ENCODE measurements around the gene GAB2. TPM values are rescaled to one million over a fixed set of nuclear protein-coding genes. Genes with fewer than 3 reads are reported as not detected.
"Not testable (repeated sequence)": the region's sequence is repeated elsewhere in the genome, so short reads cannot be mapped to it uniquely, and the experiment has no call there.

Gene GAB2
- total RNA-seq, 1 donor from 2014 or later = 63.3 TPM

DNA sequence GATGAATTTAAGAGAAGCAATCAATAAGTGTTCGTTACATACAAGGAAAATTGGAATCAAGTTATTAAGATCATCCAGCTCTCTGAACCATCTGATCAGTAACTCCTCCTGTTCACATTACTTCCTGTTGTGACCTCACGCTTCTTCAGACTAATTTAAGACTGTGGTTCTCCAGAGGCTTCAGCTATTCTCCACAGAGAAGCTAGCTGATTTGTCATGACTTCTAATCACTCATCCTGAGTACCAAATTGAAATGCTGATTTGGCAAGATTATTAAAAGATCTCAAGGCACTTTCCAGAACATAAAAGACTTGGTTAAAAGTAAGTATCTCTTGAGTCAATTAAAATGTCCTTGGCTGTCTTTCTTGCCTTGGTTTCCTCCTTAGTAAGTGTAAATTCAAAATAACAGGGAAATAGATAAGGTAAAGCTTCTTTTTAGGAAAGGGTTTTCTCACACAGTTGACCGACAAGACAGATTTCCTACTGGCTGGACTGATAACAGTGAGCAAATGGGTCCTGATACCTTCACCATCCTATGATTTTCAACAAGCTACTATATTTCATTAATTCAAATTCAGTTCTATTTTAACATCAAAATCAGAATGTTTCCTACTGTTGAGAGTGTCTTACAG is 38.5 kb downstream of the GAB2 start:
- DNase-seq (ENCODE audit: low spot score) (no peak), ATAC-seq (no peak)
- intact Hi-C loops (cut with DNase I) = no loop called here

DNA sequence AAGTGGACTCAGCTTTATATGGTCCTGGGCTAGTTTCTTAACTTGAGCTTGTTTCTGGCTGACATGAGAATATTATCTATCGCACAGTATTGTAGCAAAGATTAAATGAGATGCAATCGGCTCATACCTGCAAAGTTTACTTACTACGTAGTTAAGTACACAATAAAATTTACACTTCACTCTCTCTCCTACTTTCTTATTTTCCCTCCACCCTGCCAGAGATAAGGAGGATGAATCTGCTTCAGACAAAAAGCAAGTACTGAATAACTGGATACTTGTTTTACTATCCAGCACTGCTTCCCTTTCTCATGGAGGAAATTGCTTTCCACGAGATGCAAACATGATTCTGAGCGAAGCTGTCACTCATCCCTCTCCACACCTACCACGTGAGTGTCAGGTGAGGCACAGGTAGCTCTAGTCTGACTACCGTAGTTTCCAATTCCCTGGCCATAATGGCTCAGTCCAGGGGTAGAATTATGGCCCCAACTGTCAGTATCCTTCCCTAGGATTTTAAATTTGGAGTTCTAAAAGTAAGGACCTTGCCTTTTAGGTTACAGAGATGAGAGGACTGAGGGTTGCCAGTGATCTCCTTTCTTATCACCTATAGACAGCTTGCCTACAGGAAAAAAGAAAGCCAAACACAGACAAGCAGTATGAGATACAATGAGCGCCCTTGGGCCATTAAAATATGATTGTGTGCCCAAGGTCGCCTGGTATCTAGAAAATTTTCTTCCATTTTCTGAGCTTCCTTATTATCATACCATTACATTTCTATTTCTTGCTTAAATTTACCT is 39.8 kb downstream of the GAB2 start:
- ATAC-seq (no peak), DNase-seq (ENCODE audit: low spot score) (no peak)
- intact Hi-C loops (cut with DNase I) = no loop called here

DNA sequence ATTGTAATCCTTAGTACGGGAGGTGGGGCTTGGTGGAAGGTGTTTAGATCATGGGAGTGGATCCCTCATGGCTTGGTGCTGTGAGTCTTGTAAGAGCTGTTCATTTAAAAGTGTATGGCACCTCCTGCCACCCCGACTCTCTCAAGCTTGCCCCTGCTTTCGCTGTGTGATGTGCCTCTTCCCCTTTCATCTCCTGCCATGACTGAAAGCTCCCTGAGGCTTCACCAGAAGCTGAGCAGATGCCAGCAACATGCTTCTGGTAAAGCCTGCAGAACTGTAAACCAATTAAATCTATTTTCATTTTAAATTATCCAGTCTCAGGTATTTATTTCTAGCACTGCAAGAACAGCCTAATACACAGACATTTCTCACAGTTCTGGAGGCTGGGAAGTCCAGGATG is 40.8 kb downstream of the GAB2 start:
- DNase-seq (ENCODE audit: low spot score) (no peak), ATAC-seq (no peak)
- intact Hi-C loops (cut with DNase I) = no loop called here

DNA sequence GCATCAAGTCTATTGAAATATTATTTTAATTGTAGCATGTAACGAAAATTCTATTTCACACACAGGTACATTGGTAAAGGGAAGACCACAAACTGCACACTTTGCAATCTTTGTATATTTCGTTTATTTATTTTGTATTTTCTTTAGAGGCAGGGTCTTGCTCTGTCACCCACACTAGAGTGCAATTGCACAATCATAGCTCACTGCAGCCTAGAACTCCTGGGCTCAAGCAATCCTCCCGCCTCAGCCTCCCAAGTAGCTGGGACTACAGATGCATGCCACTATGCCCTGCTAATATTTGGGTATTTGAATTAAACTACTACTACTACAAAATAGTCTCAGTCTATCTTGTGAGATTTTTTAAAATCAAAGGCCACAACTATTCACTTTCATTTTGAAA is 42.7 kb downstream of the GAB2 start:
- intact Hi-C loops (cut with DNase I) = no loop called here
- DNase-seq (ENCODE audit: low spot score) (no peak), ATAC-seq (no peak)

DNA sequence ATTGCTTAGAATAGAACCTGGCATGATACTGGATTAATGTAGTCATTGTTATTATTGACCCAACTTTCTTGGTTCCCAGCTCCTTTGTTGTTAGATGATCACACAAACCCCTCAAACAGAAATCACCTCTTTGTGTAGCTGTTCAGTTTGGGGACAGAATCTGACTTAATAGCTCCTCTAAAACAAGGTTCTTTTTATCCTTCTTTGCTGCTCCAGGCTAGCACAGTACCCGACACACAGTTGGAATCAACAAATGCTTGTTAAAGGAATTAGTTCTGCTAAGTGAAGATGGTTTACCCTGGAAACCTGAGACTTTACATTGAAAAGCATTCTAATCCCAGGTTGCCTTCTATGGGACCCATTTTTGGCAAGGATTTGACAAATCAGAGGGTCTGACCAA is 43.9 kb downstream of the GAB2 start:
- intact Hi-C loops (cut with DNase I) = no loop called here
- no peak for ATAC-seq
- no peak for DNase-seq (ENCODE audit: low spot score)

DNA sequence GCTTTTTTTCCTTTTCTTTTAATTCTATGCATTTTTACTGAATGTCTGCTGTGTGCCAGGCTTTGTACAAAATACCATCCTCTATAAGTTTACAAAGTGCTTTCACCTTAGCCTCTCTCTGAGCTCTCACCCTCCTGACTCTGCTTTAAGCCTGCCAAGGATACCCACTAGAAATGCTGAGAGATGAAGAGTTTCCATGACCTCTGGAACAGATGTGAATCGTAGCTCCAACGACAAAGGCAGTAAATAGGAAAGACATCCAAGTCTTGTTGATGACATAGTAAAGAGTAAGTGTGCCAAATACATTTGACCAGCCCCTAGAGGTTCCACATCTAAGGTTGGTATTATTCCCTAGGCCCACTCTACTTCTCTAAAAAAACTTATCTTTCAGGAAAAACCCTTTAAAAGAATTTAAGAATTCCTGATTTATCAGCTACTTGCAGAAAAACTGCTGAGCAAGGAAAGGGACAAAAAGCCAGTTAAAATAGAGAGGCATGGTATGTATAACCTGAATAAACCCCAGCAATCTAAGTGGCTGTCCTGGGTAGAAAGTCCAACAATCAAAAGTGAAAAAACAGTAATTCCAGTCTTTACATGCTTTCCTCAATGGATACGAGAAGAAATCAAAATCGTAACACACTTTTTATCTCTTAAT is 45.4 kb downstream of the GAB2 start:
- no peak for DNase-seq (ENCODE audit: low spot score)
- intact Hi-C loops (cut with DNase I) = no loop called here
- ATAC-seq = no peak

DNA sequence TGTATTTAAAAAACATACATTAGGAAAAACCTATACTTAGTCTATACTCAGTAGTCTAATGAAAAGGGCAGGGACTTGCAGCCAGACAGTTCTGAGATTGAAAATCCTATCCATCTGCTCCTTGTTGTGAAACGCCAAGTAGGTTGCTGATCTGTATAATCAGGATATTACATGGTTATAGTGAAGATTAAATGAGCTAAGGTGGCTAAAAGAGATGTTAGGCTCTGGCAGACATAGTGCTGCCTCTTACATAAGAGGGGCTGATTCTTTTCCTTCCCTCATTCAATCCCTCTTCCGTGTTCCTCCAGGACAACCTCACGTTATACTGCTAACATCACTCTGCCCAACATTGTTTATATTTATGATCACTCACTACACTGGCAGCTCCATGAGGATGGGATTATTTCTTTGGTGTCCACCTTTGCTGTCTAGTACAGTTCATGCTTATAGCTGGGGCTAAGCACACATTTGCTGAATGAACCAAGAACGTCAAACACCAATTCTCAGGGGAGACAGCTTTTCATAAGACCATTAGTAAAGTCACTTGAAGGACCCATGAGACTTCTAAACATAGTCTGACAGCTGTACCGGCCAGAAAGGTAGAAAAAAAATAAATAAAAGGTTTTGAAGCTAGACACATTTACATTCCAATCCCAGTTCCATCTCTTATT is 46.3 kb downstream of the GAB2 start:
- intact Hi-C loops (cut with DNase I) = no loop called here
- ATAC-seq (peak; percentile 58), DNase-seq (ENCODE audit: low spot score) (no peak)

DNA sequence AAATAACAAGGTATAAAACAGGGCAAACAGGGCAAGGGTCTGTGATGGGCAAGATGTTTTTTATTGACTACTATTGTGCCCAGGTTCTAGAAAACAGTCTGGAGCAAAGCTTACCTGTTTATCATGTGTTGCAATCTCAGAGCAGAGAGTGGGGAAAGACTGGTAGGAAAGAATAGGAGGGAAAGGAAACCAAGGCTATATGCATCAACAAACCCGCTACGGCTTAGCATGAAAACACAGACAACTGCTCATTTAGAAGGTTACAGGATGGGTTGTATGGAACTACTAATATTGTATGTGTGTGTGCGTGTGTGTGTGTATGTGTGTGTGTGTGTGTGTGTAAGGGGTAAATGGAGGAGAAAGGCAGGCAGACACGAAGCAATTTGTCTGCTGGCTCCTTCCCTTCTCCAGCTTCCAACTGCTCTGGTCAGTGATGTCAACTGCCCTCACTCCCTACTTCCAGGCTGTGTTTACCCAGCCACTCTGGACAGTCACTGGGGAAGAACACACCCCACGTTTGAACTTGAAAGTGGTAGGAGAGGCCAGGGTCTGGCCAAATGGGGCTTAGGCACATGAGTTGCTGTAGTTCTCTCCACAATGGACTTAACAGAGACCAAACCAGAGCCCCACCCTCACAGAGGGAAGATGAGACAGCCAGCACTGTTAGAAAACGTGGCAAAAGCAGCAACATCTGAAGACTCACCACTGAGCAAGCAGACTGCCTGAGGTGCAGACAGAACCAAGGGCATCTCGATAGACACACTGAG is 47.0 kb downstream of the GAB2 start:
- ATAC-seq (peak; percentile 93), DNase-seq (ENCODE audit: low spot score) (no peak)

DNA sequence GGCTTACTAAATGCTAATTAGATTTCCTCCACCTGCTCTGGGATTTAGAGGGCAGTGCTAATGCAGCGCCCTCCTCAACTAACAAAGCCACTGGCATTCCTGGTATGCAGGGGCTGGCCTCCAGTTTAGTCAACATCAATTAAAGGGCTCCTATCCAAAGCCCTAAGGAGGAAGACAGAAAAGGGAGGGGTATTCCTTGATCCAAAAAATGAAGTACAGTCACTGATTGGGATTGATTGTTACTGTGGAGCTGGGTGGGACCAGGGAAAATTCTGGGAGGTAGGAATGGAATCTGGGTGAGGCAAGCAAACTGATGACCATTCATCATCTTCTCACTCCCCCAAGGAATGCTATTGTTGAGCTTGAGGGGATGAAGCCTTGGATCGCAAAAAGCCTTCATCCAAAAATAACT is 52.2 kb downstream of the GAB2 start:
- intact Hi-C loops (cut with DNase I) = no loop called here
- DNase-seq (ENCODE audit: low spot score) = no peak
- ATAC-seq = peak; percentile 60

More for the DNA sequence above, 47.0 kb downstream of the GAB2 start:
- intact Hi-C loops (cut with DNase I) = no loop called here

DNA sequence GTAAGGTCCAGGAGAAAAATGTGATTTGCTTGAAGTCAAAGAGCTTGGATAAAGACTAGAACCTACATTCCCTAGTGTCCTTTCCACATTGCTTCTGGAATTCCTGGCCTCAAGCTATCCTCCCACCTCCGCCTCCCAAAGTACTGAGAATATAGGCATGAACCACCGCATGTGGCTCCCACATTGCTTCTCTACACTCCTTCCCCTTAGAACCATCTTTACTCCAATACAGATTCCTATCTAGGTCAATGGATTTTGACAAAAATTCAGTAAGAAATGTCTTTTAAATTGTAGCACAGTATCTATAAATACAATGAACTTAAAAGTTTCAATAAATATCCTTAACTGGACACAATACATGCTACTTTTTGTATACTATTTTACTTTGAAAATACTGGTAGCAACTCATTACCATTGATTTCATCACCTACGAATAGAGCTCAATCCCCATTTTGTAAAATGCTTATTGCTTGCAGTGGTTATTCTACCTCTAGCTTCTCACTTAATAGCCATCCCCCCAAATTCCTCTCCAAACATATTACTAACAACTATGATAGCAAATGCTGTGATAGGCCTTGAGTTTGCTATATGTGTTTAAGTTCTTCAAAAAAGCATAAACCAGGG is 53.4 kb downstream of the GAB2 start:
- ATAC-seq = no peak

DNA sequence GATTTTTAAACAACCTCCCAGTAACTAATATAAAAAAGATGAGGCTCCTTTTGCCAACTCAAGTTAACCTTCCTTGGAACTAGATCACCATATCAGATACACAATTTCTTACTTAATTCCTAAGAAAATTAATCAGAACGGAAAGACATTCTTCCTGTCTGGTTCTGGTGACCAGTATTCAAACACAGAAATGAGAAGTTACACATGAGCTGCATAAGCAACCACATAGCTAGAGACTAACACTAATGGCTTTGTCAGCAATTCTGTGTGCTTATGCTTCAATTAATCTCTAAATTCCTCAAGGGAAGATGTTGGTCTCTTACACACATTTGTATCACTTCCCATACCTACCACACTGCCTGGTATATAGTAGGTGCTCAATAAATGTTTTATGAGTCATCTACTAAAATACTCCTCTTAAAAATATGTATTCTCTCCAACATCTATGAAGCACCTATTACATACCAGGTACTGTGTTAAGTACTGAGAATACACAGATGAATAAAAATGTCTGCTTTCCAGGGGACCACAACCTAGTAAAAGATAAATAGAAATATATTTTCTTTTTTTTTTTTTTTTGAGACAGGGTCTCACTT is 54.5 kb downstream of the GAB2 start:
- DNase-seq (ENCODE audit: low spot score) = no peak
- intact Hi-C loops (cut with DNase I) = no loop called here
- ATAC-seq = no peak

More for the DNA sequence above, 53.4 kb downstream of the GAB2 start:
- no peak for DNase-seq (ENCODE audit: low spot score)
- intact Hi-C loops (cut with DNase I) = no loop called here

DNA sequence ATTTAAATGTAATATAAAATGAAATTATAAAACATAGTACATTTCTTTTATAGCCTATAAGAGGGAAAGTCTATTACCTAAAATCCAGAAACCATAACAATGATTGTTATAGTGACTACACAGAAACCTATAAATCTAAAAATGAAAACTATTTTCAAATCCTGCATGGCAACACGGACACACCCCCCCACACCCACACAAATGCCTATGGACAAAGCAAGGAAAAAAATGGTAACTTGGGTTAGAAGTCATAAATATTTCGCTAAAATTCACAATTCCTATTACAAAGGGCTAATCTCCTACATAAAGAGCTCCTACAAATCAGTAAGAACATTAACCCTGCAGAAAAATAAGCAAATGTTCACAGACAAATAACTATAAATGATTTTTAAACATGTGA is 56.4 kb downstream of the GAB2 start:
- intact Hi-C loops (cut with DNase I) = no loop called here
- no peak for ATAC-seq
- DNase-seq (ENCODE audit: low spot score) = no peak

DNA sequence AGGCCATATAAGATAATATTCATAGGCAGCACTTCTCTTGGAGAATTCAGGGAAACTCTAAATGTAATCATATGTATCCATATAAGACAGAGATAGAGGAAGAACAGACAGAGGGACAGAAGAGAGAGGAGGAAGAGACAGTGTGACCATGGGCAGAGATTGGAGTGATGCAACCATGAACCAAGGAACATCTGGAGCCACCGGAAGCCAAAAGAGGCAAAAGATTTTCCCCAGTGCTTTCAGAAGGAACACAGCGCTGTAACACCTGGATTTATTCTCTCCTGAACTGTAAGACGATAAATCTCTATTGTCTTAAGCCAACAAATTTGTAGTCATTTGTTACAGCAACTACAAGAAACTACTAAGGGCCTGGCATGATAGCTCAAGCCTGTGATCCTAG is 57.7 kb downstream of the GAB2 start:
- DNase-seq (ENCODE audit: low spot score) = no peak
- intact Hi-C loops (cut with DNase I) = no loop called here
- peak; percentile 79 for ATAC-seq

DNA sequence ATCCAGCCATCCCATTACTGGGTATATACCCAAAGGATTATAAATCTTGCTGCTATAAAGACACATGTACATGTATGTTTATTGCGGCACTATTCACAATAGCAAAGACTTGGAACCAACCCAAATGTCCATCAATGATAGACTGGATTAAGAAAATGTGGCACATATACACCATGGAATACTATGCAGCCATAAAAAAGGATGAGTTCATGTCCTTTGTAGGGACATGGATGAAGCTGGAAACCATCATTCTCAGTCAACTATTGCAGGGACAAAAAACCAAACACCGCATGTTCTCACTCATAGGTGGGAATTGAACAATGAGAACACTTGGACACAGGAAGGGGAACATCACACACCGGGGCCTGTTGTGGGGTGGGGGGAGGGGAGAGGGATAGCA is 59.7 kb downstream of the GAB2 start:
- intact Hi-C loops (cut with DNase I); DNase-seq (ENCODE audit: low spot score); ATAC-seq: not testable (repeated sequence)

DNA sequence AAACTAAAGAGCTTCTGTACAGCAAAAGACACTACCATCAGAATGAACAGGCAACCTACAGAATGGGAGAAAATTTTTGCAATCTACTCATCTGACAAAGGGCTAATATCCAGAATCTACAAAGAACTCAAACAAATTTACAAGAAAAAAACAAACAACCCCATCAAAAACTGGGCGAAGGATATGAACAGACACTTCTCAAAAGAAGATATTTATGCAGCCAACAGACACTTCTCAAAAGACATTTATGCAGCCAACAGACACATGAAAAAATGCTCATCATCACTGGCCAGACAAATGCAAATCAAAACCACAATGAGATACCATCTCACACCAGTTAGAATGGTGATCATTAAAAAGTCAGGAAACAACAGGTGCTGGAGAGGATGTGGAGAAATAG is 60.2 kb downstream of the GAB2 start:
- ATAC-seq; intact Hi-C loops (cut with DNase I); DNase-seq (ENCODE audit: low spot score): not testable (repeated sequence)

DNA sequence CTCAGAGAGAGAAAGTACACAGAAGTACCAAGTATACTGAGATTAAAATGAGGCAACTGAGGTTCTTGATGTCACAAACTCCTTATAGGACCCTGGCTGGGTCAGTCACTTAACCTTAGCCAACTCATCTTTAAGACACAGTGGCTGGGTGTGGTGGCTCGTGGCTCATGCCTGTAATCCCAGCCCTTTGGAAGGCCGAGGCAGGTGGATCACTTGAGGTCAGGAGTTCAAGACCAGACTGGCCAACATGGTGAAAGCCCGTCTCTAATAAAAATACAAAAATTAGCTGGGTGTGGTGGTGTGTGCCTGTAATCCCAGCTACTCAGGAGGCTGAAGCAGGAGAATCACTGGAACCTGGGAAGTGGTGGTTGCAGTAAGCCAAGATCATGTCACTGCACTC is 61.9 kb downstream of the GAB2 start:
- intact Hi-C loops (cut with DNase I) = not testable (repeated sequence)

DNA sequence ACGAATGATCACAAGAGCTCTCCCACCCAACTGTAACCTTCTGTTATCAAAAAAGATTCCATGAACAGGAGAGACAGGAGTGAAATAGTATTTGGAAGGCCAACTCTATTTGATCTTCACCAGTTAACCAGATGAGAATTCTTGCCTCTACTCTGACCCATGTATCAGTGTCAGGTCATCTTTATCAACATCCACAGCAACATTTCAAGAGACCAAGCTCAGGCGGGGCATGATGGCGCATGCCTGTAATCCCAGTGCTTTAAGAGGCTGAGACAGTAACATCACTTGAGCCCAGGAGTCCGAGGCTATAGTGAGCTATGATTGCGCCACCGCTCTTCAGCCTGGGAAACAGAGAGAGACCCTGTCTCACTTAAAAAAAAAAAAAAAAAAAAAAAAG is 62.3 kb downstream of the GAB2 start:
- no peak for ATAC-seq
- DNase-seq (ENCODE audit: low spot score) = no peak
- intact Hi-C loops (cut with DNase I) = no loop called here

More for the DNA sequence above, 61.9 kb downstream of the GAB2 start:
- DNase-seq (ENCODE audit: low spot score); ATAC-seq: not testable (repeated sequence)
